ENCODE results near the gene ENGASE.
"Not testable (repeated sequence)": the region's sequence is repeated elsewhere in the genome, so short reads cannot be mapped to it uniquely, and the experiment has no call there.

Gene ENGASE

DNA sequence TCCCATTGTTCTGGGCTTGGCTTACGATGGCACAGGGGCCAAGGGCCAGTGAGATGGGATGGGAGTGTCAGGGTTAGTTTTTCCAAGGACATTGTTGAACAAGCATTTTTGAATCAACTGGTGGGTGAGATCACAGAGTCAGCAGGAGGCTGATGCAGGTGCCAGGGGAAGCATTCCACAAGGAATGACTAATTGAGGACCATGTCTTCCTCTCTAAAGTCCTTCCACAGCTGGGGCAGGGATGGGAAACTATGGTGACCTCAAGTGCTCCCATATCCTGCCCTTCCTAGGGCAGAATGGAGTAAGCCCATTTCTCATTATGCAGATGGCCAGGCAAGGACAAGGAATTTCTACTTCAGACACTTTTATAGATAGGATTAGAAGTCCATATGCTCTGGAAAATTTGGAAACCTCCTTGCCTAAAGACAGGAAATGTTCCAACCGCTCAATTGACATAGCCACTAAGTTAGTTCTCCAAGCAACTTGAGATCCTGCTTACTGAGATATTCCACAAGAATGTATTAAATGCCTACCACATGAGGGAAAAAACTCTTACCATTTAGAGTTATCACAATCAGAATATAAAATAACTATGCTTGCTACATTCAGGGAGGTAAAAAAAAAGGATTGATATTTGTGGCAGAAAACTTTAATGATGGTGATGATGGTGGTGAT, 21.2 kb upstream of the ENGASE start:
- no peak for DNase-seq (ENCODE audit: low spot score)

DNA sequence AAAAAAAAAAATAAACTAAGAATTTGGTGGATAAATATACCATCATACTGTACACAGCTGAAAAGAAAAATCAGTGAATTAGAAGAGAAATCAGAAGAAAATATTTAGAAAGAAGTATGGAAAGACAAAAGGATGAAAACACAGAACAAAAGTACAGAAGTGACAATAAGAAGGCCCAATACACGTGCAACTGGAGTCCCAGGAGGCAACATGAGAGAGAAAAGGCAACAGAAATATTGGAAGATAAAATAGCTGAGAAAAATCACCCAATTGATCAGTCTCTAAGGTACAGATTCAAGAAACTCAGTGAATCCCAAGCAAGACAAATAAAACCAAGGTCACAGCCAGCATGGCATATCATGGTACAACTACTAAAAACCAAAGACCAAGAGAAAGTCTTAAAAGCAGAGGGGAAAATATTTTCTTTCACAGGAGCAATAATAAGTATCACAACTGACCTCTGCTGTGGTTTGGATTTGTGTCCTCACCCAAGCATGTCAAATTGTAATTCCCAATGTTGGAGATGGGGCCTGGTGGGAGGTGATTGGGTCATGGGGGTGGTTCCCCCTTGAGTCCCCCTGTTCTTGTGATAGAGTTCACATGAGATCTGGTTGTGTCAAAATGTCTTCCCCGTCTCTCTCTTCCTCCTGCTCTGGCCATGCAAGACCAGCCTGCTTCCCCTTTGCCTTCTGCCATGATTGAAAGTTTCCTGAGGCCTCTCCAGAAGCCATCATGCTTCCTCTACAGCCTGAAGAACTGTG, 20.2 kb upstream of the ENGASE start:
- no peak for DNase-seq (ENCODE audit: low spot score)

DNA sequence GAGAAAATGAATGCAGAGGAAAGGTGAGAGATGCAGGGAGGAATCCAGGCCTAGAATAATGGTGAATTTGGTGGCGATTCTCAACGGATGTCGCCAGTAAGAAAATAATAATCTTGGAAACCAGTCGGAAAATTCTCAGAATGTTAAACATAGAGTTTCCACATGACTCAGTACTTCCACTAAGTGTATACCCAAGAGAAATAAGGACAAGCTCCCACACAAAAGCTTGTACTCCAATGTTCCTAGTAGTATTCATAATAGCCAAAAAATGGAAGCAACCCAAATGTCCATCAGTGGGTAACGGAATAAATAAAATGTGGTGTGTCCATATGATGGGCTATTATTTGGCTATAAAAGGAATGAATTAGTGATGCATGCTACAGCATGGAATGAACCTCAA, 19.4 kb upstream of the ENGASE start:
- DNase-seq (ENCODE audit: low spot score), result no peak

DNA sequence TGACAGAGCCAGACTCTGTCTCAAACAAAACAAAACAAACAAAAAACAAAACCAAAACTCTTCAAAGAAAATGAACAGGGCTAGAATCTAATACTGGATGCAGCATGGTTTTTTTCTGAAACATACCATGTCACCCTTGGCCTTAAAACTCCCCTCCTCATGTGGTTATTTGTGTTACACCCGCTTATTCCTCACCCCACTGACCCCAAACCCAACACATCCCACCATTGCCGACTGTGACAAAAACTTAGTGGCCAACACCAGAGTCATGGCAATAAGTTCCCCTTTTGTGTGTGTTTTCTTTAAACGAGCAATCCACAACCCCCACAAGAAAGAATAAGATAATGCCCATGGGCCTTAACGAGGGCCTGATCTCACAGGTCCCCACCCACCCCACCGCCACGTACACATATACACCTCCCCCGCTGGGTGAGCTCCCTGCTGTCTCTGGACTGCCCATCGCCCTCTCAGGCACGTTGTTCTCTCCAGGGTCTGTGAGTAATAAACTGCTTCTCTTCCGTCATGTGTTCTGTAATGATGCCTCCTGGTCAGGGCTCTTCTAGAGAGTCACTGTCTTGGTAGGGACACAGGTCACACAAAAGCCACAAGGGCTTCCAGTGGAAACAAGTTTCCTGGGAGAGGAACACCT, 16.8 kb upstream of the ENGASE start:
- DNase-seq (ENCODE audit: low spot score), result no peak

DNA sequence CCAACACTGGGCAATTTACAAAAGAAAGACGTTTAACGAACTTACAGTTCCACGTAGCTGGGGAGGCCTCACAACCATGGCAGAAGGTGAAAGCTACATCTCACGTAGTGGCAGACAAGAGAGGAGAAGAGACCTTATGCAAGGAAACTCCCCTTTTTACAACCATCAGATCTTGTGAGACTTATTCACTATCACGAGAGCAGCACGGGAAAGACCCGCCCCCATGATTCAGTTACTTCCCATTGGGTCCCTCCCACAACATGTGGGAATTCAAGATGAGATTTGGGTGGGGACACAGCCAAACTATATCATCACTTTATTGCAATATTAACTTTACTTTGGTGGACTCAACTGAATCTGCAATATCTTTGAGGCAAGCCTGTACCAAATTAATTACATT, 11.9 kb upstream of the ENGASE start:
- no peak for DNase-seq (ENCODE audit: low spot score)

DNA sequence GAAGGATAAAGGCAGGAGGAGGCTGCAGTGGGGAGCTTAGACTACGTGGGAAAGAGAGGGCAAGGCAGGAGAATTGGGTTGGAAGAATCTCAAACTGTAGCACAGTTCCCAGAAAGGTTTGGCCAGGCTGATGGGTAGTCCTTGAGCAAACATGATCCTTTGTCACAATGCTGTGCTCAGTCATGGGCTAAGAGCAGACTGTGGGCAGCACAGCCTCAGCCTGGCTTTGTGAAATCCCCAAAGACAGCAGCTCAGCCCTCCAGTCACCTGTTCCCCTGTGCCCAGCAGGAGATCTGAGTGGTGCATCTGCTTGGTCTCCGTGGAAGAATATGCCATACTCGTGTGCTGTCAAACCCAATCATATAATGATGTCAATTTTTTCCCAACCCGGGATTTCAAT, 10.6 kb upstream of the ENGASE start:
- DNase-seq (ENCODE audit: low spot score), result no peak

DNA sequence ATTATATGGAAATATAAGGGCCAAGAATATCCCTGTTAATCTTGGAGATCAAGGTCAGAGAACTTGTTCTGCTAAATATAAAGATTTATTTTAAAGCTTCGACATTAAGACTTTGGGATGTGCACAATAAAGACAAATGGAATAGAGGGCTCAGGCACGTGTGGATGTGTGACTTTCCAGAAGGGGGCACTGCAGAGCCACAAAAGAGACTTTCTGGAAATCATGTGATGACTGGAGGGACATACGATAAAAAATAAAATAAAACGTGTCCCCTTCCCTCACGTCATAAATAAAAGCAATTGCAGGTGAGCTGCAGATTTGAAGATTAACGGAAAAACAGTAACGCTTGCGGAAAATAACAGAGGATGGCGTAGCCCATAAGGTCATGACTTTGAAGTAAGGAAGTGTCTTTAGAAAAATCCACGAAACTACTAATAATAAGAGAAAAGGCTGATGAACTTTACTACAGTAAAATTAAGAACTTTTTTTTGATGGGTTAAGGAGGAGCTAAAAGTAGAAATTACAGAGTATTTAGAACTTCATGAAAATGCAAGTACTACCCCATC, 9.4 kb upstream of the ENGASE start:
- no peak for DNase-seq (ENCODE audit: low spot score)

DNA sequence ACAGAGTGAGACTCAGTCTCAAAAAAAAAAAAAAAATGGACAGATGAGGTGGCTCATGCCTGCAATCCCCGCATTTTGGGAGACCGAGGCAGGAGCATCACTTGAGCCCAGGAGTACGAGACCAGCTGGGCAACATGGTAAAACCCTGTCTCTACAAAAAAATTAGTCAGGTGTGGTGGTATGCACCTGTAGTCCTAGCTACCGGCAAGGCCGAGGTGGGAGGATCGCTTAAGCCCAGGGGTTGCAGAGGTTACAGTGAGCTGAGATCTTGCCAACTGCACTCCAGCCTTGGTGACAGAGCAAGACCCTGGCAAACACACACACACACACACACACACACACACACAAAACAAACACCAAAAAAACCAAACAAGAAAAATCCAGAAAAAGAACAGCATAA, 7.7 kb upstream of the ENGASE start:
- no peak for DNase-seq (ENCODE audit: low spot score)

DNA sequence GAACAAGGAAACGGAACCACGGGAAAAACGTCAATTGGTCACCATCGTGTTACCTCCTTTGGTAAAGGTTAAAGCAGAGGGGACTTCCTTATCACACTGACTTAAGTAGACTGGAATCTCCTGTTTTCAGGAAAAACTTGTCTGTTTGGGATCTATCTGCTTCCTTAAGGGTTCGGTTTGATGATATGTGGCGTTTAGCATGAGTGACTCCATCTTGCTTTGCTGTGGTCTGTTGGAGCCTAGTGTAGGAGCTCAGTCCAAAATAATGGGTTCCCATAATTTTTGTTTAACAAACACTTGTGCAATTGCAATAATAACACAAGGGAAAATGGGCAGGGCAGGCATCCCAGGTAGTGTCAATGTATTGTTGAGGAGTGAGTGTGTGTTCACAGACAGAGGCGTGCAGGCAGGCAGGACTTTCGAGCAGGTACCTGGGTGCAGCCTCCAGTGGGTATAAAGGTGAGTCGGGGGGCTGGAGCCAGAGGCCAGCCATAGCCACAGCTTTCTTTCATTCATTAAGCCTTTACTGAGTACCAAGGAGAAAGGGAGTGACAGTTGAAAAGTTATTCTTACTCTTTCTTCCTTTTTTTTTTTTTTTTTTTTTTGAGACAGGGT, 4.3 kb upstream of the ENGASE start:
- no peak for DNase-seq (ENCODE audit: low spot score)

DNA sequence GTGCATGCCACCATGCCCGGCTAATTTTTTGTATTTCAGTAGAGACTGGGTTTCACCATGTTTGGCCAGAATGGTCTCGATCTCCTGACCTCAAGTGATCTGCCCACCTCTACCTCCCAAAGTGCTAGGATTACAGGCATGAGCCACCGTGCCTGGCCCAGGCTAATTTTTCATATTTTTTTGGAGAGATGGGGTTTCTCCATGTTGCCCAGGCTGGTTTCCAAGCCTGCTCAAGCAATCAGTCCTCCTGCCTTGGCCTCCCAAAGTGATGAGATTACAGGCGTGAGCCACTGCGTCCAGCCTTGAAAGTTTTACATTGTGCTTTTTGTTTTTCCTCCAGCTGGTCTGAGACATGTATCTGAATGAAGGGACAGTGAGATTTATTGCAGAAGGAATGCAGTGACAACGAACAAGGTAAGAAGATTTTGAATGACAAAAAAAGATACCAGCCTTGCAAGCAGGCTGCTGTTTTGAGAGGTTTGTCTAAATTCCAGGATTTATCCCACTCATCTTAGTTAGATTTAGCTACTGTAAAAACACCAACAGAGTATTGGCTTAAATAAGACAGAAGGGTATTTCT, 3.4 kb upstream of the ENGASE start:
- DNase-seq (ENCODE audit: low spot score), result no peak

DNA sequence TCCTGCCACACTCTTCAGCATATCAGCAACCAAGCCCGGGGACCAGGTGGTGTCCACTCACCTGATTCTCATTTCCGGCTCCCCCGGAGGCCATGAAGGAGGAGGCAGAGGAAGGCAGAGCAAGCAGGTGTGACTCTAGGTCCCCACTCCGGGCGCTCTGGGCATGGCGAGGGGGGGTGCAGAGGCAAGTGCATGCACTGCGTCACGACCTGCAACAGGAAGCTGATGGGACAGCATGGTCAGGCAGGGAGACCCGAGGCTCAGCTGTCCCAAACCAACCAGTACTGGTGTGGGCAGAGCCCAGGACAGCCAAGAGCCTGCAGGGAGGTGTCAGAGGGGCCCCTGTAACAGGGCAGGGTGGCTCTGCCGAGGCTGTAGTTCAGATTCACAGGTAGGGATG, 2.1 kb upstream of the ENGASE start:
- no peak for DNase-seq (ENCODE audit: low spot score)

DNA sequence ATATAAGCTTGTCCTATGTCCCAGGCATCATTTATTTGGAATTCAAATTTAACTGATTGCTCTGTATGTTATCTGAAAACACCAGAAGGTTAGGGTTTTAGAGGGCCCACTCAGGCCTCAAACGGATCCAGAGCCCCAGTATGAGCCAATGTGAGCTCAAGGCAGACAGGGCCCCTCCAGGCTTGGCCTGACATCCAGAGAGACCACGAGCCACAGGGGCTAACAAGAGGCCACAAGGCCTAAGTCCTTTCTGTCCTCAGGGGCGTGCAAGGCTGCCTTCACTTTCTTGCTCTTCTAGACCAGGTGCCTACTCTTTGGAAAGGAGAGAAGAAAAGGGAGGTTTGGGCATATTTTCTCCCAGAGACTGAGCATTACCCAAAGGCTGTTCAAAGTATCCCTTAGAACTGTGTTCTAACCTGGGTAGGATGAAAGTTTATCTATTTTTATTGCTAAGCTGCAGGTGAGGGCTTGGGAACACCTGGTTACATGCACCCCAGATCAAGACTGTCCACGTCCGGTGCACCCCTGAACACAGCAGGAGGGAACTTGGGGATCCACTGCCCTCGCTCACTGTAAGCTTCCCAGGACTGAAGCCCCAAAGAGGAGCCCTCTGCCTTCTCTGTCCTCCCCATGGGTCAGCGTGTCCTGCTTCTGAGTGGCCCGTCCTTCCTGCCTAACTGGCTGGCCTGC, 1.5 kb upstream of the ENGASE start:
- no peak for DNase-seq (ENCODE audit: low spot score)

DNA sequence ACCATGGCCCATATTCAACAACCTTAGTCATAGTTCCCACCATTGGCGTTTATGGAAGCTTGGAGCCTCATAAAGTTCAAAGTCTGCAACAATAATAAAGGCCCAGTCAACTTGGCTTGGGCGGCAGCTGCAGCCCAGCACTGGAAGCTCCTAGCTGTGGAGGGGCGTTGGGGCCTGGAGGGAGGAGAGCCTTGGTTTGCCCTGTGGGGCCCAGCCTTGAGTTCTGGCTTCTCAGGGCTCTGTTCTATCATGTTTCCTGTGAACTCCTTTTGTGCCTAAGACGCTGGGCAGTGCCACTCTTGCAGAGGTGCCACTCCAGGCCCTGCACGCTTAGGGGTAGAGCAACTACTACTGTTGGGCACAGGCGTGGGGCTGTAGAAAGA, 927 bp upstream of the ENGASE start:
- no peak for DNase-seq (ENCODE audit: low spot score)

DNA sequence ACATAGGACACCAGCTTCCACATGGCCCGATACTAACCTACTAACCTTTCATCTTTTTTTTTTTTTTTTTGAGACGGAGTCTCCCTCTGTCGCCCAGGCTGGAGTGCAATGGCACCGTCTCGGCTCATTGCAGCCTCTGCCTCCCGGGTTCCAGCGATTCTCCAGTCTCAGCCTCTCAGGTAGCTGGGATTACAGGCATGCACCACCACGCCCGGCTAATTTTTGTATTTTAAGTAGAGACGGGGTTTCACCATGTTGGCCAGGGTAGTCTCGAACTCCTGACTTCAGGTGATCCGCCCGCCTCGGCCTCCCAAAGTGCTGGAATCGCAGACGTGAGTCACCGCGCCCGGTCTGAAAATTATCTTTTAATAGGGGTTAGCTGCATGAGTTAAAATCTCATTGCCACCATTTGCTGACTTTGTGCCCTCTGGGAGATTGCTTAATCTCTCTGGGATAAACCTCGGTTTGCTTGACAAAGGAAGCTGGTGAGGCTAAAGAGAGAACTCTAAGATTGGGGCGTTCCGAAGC, 439 bp upstream of the ENGASE start:
- not testable (repeated sequence) for DNase-seq (ENCODE audit: low spot score)

DNA sequence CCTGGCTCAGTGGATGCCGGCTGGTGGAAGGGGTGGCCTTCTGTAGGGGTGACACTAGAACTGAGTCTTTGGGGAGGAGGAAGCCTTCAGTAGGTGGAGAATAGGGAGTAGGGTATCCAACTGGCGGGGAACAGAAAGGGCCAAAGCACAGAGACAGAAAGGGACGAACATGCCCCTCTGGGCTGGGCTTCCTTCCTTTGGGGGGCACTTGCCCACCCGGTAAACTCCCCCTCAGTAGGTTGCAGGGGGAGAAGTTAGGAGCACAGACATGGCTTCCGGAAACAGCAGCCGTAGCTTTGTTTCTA, 774 bp downstream of the ENGASE start:
- DNase-seq (ENCODE audit: low spot score), result no peak

DNA sequence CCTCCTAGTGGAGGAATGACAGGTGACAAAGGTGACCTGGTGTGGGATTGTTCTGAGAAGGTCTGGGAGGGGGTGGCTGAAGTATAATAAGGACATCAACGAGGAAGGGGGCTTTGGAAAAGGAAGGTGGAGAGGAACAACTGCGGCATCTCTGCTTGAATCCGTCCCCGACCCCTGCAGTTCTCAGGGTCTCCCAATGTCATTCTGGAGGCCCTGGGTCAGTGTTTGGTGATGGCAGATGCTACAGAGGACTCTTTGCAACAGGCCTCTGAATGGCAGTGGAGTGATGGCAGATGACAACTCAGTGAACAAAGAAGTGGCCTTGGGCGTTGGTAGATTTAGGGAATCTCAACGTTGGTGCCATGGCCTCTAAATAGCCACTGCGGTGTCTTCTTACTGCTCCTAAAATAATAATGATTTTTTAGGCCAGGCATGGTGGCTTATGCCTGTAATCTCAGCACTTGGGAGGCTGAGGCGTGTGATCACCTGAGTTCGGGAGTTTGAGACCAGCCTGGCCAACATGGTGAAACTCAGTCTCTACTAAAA, 1.3 kb downstream of the ENGASE start:
- DNase-seq (ENCODE audit: low spot score), result no peak

DNA sequence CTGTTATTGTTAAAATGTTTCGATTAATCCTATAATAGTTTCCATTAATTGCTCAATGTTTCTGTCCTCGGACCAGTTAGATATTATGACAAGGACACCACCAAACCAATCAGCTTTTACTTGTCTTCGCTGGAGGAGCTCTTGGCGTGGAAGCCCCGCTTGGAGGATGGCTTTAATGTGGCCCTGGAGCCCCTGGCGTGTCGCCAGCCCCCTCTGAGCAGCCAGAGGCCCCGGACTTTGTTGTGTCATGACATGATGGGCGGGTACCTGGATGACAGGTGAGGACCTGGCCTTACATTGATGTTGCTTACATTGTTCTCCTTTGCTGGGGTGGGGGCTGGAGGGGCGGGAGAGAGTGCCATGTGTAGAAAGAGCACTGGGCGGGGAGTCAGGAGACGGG, 3.0 kb downstream of the ENGASE start:
- no peak for DNase-seq (ENCODE audit: low spot score)

DNA sequence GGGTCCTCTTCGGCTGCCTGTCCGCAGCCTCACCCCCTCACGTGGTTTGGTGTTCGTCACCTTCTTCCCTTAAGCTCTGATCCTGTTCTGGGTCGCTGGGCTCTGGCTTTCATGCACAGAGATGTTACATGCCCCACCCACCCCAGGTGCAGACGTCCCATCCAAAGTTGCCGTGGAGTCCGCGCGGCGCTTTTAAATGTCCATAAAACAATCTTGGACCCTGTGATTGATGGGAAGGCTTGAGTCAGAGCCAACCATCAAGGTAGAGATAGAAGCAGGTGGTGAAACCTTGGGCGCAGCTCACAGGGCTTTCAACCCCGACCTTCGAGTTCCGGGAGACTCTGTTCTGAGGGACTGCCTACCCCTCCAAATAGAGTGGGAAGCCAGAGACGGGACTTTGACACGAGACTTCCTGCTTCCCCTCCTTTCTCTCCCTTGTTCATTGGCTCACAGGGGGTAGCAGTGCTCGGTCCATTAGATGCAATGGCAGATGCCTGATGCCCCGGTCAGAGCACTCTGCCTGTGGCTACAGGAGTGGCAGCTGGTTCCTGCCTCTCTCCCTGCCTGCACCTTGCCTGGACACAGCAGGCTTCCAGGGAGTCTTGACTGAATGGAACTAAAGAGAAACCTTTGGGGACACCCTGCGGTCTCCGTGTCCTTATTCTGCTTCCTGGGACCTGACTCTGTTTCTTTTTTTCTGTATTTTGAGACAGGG, 4.0 kb downstream of the ENGASE start:
- no peak for DNase-seq (ENCODE audit: low spot score)

DNA sequence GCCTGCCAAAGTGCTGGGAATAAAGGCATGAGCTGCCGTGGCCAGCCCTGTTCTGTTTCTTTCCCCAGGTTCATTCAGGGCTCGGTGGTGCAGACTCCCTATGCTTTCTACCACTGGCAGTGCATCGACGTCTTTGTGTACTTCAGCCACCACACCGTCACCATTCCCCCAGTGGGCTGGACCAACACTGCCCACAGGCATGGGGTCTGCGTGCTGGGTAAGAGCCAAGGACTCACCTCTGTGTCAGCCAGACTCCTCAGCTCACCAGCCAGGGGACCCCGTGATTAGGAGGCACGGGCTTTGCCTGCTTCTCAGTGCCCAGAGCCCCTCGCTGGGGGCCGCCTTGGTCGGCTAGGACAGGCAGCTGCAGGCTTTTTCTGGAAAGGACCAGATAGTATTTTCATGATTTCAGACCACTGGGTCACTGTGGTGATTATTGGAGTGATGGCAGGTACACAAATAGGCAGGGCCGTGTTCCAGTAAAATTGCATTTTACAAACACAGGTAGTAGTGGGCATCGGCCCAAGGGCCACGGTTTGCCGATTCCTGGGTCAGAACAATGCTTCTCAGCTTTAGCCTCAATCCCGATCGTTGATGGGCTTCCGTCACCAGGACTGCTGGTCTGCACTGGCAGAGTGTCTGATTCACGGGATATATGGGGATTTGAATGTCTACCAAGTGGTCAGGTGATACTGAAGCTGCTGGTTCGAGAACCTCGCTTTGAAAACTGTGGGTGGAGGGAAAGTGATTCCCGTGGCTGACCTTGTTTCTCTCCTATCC, 5.0 kb downstream of the ENGASE start:
- DNase-seq (ENCODE audit: low spot score), result no peak
